Gastroesophageal sphincter (tissue), 4 donors: ENCODE measurements around the gene AKAP13. TPM values are rescaled to one million over a fixed set of nuclear protein-coding genes. Genes with fewer than 3 reads are reported as not detected.
A peak's percentile ranks its signal among the peaks of the same experiment; 100 is the strongest.
"Not testable (repeated sequence)": the region's sequence is repeated elsewhere in the genome, so short reads cannot be mapped to it uniquely, and the experiment has no call there.

ENCODE experiments used
- ATAC-seq: fragments of 150-250 bp; one replicate; pipeline ENCODE4 v1.9.1; 2016; ENCODE audit warnings: mild to moderate bottlenecking, moderate library complexity
- H3K27ac ChIP-seq, 4 donors: fragments of 200-600 bp; sonication (generic) in 3 of 4; 1 replicate in 3 of 4; 2 replicates in 1 of 4; pipeline ENCODE4 v1.5.1; 2016 to 2019
- H3K27me3 ChIP-seq: fragments of 200-600 bp; sonication (generic); one replicate; pipeline ENCODE4 v1.5.1; 2019
- H3K36me3 ChIP-seq, 2 donors: fragments of 200-600 bp; sonication (generic); one replicate each; pipeline ENCODE4 v1.5.1; 2019; ENCODE audit warnings: control low read depth in 1 of 2
- H3K4me1 ChIP-seq, 3 donors: fragments of 200-600 bp; sonication (generic); 1 replicate in 2 of 3; 2 replicates in 1 of 3; pipeline ENCODE4 v1.5.1; 2016 to 2019; ENCODE audit warnings: control low read depth in 2 of 3
- H3K4me3 ChIP-seq, 2 donors: fragments of 200-600 bp; sonication (generic); one replicate each; pipeline ENCODE4 v1.5.1; 2019; ENCODE audit warnings: mild to moderate bottlenecking in 1 of 2, moderate library complexity in 1 of 2
- H3K9me3 ChIP-seq, 3 donors: fragments of 200-600 bp; sonication (generic); one replicate each; pipeline ENCODE4 v1.5.1; 2017 to 2019; ENCODE audit warnings: control low read depth in 2 of 3
- EP300 ChIP-seq: sonication (generic); formaldehyde crosslinking; IDR thresholded peaks from one replicate; pipeline ENCODE4 v1.6.1; 2017; ENCODE audit warnings: antibody characterized with exemption, mild to moderate bottlenecking
- POLR2A ChIP-seq, 2 donors: fragments of 450-650 bp; IDR thresholded peaks; one replicate each; pipeline ENCODE4 v1.6.1; 2017; ENCODE audit warnings: antibody characterized with exemption in 2 of 2, mild to moderate bottlenecking in 2 of 2, moderate library complexity in 1 of 2
- POLR2AphosphoS5 ChIP-seq: sonication (generic); formaldehyde crosslinking; IDR thresholded peaks from one replicate; pipeline ENCODE4 v1.6.1; 2017; ENCODE audit warnings: antibody characterized with exemption
- WGBS, 2 donors: methylation state at CpG; one replicate each; pipeline ENCODE4 v1.1.5; 2018; ENCODE audit warnings: low coverage in 1 of 2; 5-methylcytosine and 5-hydroxymethylcytosine counted together
- total RNA-seq, 4 donors: library from RNA; depleted of rRNA; stranded (reverse); fragments of >200 nt; gene quantifications; one replicate each; pipeline ENCODE4 v1.1.0, GENCODE V29; 2016
- TF ChIP-seq, protein P1 (sequence below), 4 experiments: fragments of 200-600 bp in 2 of 4; fragments of 450-650 bp in 2 of 4; sonication (generic) in 1 of 4; IDR thresholded peaks; one replicate each; pipeline ENCODE4 v1.5.1; 2017 to 2019; ENCODE audit warnings: antibody characterized with exemption in 4 of 4, mild to moderate bottlenecking in 2 of 4, moderate library complexity in 2 of 4

AKAP13 gene
- total RNA-seq, 4 donors from 2014 or later, result 196 to 252 (median 215) TPM

DNA sequence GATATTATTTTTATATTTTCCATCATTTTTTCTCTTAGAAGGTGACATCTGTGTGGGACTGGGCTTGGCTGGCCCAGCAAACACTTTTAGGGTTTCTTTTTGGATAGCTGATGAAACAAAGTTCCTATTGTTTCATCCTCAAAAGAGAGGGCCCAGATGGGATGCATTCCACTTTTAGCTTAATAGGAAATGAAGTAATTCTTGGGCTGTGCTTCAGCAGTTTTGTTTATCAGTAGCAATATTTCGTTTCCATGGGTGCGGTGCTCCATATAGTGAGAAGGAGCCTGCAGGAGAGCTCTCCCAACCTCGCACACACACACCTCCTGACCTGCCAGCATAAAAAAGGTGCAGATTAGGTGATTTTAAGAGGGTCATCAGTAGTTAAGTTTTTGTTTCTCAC, 147.5 kb downstream of the AKAP13 start:
- WGBS, 2 donors, result 6% methylated on average over 3 of the region's 3 CpGs
- peak; percentile 77 for ATAC-seq
- Histone ChIP-seq H3K9me3 (no peaks in the 10 kb centered on the region), H3K27ac (peak overlapping the region; percentile 45 to 73 (median 58)), H3K36me3 (peaks cover 0 to 12% of the 10 kb centered on the region in 2 donors), H3K27me3 (no peaks in the 10 kb centered on the region), H3K4me3 (no peak overlapping the region), H3K4me1 (peaks cover 19 to 68% (median 20%) of the 10 kb centered on the region in 3 donors)
- TF ChIP-seq EP300 (no peak), POLR2AphosphoS5 (no peak), POLR2A (IDR thresholded peaks at IDR 0.05) (no peak)
- TF ChIP-seq, protein P1, sequence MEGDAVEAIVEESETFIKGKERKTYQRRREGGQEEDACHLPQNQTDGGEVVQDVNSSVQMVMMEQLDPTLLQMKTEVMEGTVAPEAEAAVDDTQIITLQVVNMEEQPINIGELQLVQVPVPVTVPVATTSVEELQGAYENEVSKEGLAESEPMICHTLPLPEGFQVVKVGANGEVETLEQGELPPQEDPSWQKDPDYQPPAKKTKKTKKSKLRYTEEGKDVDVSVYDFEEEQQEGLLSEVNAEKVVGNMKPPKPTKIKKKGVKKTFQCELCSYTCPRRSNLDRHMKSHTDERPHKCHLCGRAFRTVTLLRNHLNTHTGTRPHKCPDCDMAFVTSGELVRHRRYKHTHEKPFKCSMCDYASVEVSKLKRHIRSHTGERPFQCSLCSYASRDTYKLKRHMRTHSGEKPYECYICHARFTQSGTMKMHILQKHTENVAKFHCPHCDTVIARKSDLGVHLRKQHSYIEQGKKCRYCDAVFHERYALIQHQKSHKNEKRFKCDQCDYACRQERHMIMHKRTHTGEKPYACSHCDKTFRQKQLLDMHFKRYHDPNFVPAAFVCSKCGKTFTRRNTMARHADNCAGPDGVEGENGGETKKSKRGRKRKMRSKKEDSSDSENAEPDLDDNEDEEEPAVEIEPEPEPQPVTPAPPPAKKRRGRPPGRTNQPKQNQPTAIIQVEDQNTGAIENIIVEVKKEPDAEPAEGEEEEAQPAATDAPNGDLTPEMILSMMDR (IDR thresholded peaks at IDR 0.05), result no peak

- 77 to 91% methylated on average over 4 to 5 of the region's 7 CpGs for WGBS, 2 donors
- peaks cover 19 to 75% (median 20%) of the 10 kb centered on the region in 3 donors for H3K4me1 ChIP-seq
Measured at GRCh38 chr15:85530079-85530478, 149.7 kb downstream of the AKAP13 start.

GRCh38 chr15:85531083-85531482, 150.7 kb downstream of the AKAP13 start:
- TF ChIP-seq POLR2A (IDR thresholded peaks at IDR 0.05) (no peak), EP300 (no peak), POLR2AphosphoS5 (no peak)
- no peaks in the 10 kb centered on the region for H3K27me3 ChIP-seq
- H3K27ac ChIP-seq, result no peak overlapping the region
- peaks cover 19 to 72% (median 20%) of the 10 kb centered on the region in 3 donors for H3K4me1 ChIP-seq
- H3K36me3 ChIP-seq, result peaks cover 0 to 21% of the 10 kb centered on the region in 2 donors
- 71 to 91% methylated on average over 1 to 2 of the region's 4 CpGs for WGBS, 2 donors
- H3K4me3 ChIP-seq, result no peak overlapping the region
- no peaks in the 10 kb centered on the region for H3K9me3 ChIP-seq
- ATAC-seq, result no peak

More at GRCh38 chr15:85530079-85530478, 149.7 kb downstream of the AKAP13 start:
- no peak for ATAC-seq
- H3K27ac ChIP-seq, result no peak overlapping the region
- H3K36me3 ChIP-seq, result peaks cover 0 to 20% of the 10 kb centered on the region in 2 donors
- no peaks in the 10 kb centered on the region for H3K27me3 ChIP-seq
- H3K4me3 ChIP-seq, result no peak overlapping the region
- TF ChIP-seq, protein P1 (IDR thresholded peaks at IDR 0.05), result no peak
- TF ChIP-seq POLR2A (IDR thresholded peaks at IDR 0.05) (no peak), EP300 (no peak)
- no peaks in the 10 kb centered on the region for H3K9me3 ChIP-seq

GRCh38 chr15:85532689-85533088, 152.3 kb downstream of the AKAP13 start:
- Histone ChIP-seq H3K27ac (no peak overlapping the region), H3K27me3 (no peaks in the 10 kb centered on the region), H3K9me3 (no peaks in the 10 kb centered on the region), H3K4me1 (peaks cover 14 to 71% (median 14%) of the 10 kb centered on the region in 3 donors), H3K36me3 (peaks cover 0 to 18% of the 10 kb centered on the region in 2 donors), H3K4me3 (no peak overlapping the region)
- no peak for ATAC-seq
- TF ChIP-seq, protein P1 (IDR thresholded peaks at IDR 0.05), result no peak
- no peak for TF ChIP-seq POLR2AphosphoS5
- TF ChIP-seq EP300, result no peak
- no peak for TF ChIP-seq POLR2A (IDR thresholded peaks at IDR 0.05)
- 53 to 73% methylated on average over 2 to 3 of the region's 3 CpGs for WGBS, 2 donors

GRCh38 chr15:85534031-85534430, 153.6 kb downstream of the AKAP13 start:
- Histone ChIP-seq H3K4me1 (peaks cover 4 to 62% (median 5%) of the 10 kb centered on the region in 3 donors), H3K4me3 (no peak overlapping the region), H3K9me3 (no peaks in the 10 kb centered on the region), H3K36me3 (peaks cover 0 to 18% of the 10 kb centered on the region in 2 donors), H3K27ac (peak overlapping the region in 1 of 4 donors; percentile 7), H3K27me3 (no peaks in the 10 kb centered on the region)
- 94 to 100% methylated on average over 2 of the region's 2 CpGs for WGBS, 2 donors
- TF ChIP-seq POLR2A (IDR thresholded peaks at IDR 0.05) (no peak), POLR2AphosphoS5 (no peak), EP300 (no peak)
- TF ChIP-seq, protein P1 (IDR thresholded peaks at IDR 0.05), result no peak
- ATAC-seq, result no peak

DNA sequence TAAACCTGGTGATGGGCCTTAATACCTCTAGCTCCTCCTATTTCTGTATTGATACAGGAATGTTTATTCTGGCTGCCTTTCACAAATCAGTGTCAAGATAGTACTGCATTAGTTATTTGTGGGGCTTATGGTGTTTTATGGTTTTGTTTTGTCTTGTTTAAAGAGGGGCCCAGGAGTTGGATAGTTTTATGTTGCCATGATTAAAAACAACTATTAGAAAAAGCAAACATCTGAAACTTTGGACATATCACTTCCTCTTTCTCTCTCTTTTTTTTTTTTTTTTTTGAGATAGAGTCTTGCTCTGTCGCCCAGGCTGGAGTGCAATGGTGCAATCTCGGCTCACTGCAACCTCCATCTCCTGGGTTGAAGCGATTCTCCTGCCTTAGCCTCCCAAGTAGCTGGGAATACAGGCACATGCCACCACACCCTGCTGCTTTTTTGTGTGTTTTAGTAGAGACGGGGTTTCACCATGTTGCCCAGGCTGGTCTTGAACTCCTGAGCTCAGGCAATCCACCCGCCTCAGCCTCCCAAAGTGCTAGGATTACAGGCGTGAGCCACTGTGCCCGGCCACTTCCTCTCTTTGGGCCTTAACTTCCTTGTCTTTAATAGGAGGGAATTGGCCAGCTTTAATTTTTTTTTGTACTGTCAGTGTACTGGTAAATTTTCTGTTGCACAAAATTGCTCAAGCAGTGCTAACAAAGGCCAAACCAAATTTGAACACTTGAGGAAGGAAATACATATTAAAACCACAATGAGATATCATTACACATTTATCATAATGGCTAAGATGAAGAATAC, 155.3 kb downstream of the AKAP13 start:
- H3K4me3 ChIP-seq, H3K27me3 ChIP-seq, H3K27ac ChIP-seq, H3K9me3 ChIP-seq: not testable (repeated sequence)
- H3K36me3 ChIP-seq, result peaks cover 0 to 18% of the 10 kb centered on the region in 2 donors
- peaks cover 0 to 46% (median 5%) of the 10 kb centered on the region in 3 donors for H3K4me1 ChIP-seq
- ATAC-seq, result peak; percentile 42
- WGBS, 2 donors, result 81 to 85% methylated on average over 7 of the region's 7 CpGs
